ENCODE measurements around the gene FER.

DNA sequence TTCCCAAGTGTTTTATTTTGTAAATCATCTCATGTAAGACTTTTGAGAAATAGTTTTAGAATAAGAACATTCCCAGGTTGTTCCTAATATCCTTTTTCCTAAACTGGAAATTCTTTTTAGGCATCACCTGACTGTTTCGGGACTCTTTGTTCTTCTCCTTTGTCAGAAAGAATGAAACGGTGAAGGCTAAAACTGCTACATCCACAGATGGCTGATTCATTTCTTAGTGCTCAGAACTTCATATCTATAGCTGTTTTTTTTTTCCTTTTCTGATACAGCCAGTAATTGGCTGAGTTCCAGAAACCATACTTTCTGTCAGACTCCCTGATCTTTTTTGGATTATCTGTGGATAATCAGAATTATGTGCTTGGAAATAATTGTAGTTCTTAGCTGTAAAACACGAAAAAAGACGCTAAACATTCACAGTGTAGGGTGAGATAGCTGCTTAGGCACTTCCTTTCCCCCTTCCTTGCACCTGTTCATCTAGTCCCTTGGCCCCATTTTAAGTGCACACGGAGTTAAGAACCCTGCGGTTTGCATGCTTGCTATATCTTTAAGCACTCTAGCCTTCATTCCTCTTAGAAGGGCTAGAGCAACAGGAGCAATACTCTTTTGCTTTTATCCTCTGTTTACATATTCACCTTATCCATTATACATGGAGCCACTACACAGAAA is 378.2 kb downstream of the FER start:
- TF ChIP-seq, protein P1, sequence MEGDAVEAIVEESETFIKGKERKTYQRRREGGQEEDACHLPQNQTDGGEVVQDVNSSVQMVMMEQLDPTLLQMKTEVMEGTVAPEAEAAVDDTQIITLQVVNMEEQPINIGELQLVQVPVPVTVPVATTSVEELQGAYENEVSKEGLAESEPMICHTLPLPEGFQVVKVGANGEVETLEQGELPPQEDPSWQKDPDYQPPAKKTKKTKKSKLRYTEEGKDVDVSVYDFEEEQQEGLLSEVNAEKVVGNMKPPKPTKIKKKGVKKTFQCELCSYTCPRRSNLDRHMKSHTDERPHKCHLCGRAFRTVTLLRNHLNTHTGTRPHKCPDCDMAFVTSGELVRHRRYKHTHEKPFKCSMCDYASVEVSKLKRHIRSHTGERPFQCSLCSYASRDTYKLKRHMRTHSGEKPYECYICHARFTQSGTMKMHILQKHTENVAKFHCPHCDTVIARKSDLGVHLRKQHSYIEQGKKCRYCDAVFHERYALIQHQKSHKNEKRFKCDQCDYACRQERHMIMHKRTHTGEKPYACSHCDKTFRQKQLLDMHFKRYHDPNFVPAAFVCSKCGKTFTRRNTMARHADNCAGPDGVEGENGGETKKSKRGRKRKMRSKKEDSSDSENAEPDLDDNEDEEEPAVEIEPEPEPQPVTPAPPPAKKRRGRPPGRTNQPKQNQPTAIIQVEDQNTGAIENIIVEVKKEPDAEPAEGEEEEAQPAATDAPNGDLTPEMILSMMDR (IDR thresholded peaks at IDR 0.05; ENCODE audit: low read depth, low read length), result no peak
- no peak for TF ChIP-seq EZH2phosphoT487 (IDR thresholded peaks at IDR 0.05; ENCODE audit: low read depth)
